Endothelial cell (in vitro differentiated cells): ENCODE measurements around the gene LEMD1. TPM values are rescaled to one million over a fixed set of nuclear protein-coding genes. Genes with fewer than 3 reads are reported as not detected.

Source experiments
- DNase-seq: peaks from one replicate; pipeline ENCODE4 v3.0.0; 2021; ENCODE audit warnings: low spot score
- H3K27ac Mint-ChIP-seq: one replicate; pipeline ENCODE4 v1.8.0; 2021; ENCODE audit warnings: mixed read lengths, inconsistent platforms; ENCODE audit not compliant: unreplicated experiment
- H3K27me3 Mint-ChIP-seq: one replicate; pipeline ENCODE4 v1.8.0; 2021; ENCODE audit warnings: mild to moderate bottlenecking, moderate library complexity, mixed read lengths, inconsistent platforms; ENCODE audit not compliant: unreplicated experiment
- H3K36me3 Mint-ChIP-seq: one replicate; pipeline ENCODE4 v1.8.0; 2021; ENCODE audit warnings: mild to moderate bottlenecking, low read depth, mixed read lengths, inconsistent platforms; ENCODE audit not compliant: unreplicated experiment
- H3K4me1 Mint-ChIP-seq: one replicate; pipeline ENCODE4 v1.8.0; 2021; ENCODE audit warnings: mild to moderate bottlenecking, mixed read lengths, inconsistent platforms; ENCODE audit not compliant: unreplicated experiment
- H3K4me3 Mint-ChIP-seq: one replicate; pipeline ENCODE4 v1.8.0; 2021; ENCODE audit warnings: mild to moderate bottlenecking, mixed read lengths, inconsistent platforms; ENCODE audit not compliant: unreplicated experiment
- H3K9me3 Mint-ChIP-seq: one replicate; pipeline ENCODE4 v1.8.0; 2021; ENCODE audit warnings: mixed read lengths, inconsistent platforms; ENCODE audit not compliant: unreplicated experiment
- total RNA-seq: library from RNA; stranded (reverse); fragmentation: NEBNext Ultra II Directional; extraction: Animal tissue kit (Norgen Biotek cat#: 25700); gene quantifications from one replicate; pipeline ENCODE4 v1.2.1, GENCODE V29; 2021; ENCODE audit not compliant: unreplicated experiment
- TF ChIP-seq, protein P1 (sequence below): fragments of 200-600 bp; sonication (generic); IDR thresholded peaks from one replicate; pipeline ENCODE4 v1.5.0; 2021; ENCODE audit warnings: antibody characterized with exemption; ENCODE audit not compliant: unreplicated experiment

LEMD1 gene
- total RNA-seq, 1 donor from 2014 or later = 3.0 TPM

DNA sequence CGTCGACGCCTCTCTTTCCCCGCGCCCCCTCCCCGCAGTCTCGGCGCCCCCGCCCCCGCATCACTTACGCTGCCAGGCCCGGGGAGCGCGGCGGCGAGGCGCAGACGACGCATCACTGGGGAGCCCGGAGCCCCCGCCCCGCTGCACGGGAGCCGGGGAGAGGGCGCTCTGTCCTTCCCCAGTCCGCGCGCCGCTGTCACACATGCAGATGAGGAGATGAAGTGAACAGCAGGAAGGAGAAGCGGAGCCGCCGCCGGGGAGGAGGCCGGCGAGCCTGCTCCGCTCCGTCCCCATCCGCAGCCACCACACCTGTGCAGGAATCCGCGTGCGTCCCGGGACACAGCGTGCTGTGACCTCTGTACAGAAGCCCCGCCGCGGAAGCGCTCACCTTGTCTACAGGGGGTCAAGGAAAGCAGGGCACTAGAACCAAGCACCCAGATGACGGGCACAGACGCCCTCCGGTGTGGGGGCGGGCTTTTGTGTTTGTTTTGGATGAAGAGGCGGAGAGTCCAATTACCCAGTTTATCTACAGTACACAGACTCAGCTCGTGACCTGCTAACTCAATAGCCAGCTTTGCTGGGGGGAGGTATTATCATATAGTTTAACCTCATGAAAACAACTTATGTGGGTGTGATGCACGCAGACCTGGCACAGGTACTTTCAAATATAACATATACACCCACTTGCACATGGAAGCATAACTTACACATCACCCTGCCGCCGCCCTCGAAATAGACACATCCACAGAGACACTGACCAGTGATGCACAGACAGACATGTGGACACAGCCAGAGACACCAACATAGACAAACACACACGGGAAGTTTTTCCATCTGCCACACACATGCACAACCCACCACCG, 77.6 kb downstream of the LEMD1 start:
- Mint-ChIP-seq H3K9me3 (no peaks in the 10 kb centered on the region), H3K4me1 (peaks cover 29% of the 10 kb centered on the region), H3K27me3 (peaks cover 11% of the 10 kb centered on the region), H3K4me3 (no peak overlapping the region), H3K36me3 (no peaks in the 10 kb centered on the region), H3K27ac (no peak overlapping the region)
- TF ChIP-seq, protein P1, sequence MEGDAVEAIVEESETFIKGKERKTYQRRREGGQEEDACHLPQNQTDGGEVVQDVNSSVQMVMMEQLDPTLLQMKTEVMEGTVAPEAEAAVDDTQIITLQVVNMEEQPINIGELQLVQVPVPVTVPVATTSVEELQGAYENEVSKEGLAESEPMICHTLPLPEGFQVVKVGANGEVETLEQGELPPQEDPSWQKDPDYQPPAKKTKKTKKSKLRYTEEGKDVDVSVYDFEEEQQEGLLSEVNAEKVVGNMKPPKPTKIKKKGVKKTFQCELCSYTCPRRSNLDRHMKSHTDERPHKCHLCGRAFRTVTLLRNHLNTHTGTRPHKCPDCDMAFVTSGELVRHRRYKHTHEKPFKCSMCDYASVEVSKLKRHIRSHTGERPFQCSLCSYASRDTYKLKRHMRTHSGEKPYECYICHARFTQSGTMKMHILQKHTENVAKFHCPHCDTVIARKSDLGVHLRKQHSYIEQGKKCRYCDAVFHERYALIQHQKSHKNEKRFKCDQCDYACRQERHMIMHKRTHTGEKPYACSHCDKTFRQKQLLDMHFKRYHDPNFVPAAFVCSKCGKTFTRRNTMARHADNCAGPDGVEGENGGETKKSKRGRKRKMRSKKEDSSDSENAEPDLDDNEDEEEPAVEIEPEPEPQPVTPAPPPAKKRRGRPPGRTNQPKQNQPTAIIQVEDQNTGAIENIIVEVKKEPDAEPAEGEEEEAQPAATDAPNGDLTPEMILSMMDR = peak; percentile 2
- DNase-seq = peak; percentile 41

DNA sequence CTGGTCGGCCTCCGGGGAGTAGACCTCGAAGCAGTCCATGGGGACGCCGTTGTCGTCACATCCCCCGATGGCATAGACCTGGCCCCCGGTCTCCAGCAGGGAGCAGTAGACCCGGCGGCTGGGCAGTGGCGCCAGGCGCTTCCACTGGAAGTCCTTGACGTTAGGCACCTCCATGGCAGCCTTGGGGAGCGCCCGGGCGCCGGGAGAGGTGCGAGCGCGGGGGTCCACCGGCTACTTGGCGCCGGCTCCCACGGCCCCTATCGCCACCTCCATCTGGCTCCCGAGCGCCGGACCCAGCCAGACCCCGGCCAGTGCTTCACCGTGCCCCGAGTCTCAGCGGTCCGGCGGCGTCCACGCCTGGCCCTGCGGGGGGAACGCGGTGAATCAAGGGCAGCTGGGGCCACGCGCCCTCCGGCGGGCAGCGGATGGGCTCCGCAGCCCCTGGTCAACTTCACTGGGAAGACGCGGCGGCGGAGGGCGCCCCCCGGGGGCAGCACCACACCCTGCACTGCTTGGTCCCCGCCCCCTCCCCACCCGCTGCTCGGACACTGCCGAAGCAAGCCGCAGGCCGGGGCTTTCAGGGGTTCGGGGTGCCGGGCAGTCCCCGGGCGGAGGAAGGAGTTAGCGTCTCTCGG, 78.3 kb downstream of the LEMD1 start:
- H3K4me1 Mint-ChIP-seq = peaks cover 23% of the 10 kb centered on the region
- H3K27me3 Mint-ChIP-seq = peaks cover 12% of the 10 kb centered on the region
- no peak overlapping the region for H3K27ac Mint-ChIP-seq
- H3K4me3 Mint-ChIP-seq = no peak overlapping the region
- H3K9me3 Mint-ChIP-seq = no peaks in the 10 kb centered on the region
- peak; percentile 54 for DNase-seq
- TF ChIP-seq, protein P1 = peak; percentile 67
- no peaks in the 10 kb centered on the region for H3K36me3 Mint-ChIP-seq

DNA sequence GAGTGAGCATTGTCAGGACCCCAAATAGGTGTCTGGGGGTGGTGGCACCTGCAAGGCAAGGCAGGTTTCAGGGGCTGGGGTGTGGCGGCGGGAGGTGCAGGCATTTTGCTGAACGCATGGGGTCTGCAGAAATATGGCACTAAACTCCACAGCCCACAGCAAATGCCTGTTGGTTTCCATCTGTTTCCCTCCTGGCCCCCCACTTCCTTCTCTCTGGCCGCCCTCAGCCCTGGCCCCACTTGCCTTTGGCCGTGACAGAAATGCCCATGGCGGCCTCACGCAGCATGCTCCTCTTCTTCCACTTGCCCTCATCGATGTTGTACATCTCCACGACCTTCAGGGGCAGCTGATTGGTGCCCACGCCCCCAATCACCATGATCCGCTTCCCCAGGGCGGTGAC, 78.9 kb downstream of the LEMD1 start:
- Mint-ChIP-seq H3K4me1 (peaks cover 17% of the 10 kb centered on the region), H3K36me3 (no peaks in the 10 kb centered on the region), H3K9me3 (no peaks in the 10 kb centered on the region), H3K27me3 (peaks cover 10% of the 10 kb centered on the region), H3K27ac (no peak overlapping the region), H3K4me3 (no peak overlapping the region)
- DNase-seq = no peak
- TF ChIP-seq, protein P1 = no peak

DNA sequence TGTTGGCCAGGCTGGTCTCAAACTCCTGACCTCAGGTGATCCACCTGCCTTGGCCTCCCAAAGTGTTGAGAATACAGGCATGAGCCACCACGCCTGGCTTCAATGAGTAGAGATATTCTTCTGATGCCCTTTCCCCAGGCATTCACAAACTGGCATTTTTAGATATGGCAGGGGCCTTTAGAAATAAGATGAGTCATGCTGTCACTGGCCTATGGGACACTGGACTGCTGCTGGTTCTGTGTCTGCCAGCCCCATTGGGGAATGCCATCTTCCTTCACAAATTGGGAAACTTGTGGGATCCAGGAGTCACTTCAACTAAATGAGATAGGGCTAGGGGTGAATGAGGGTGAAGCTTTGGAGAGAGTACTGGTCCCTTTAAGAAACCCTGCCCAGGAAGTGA, 81.2 kb downstream of the LEMD1 start:
- H3K27ac Mint-ChIP-seq = no peak overlapping the region
- DNase-seq = no peak
- no peaks in the 10 kb centered on the region for H3K9me3 Mint-ChIP-seq
- no peak overlapping the region for H3K4me3 Mint-ChIP-seq
- no peaks in the 10 kb centered on the region for H3K36me3 Mint-ChIP-seq
- TF ChIP-seq, protein P1 = no peak
- peaks cover 3% of the 10 kb centered on the region for H3K4me1 Mint-ChIP-seq
- peaks cover 11% of the 10 kb centered on the region for H3K27me3 Mint-ChIP-seq

DNA sequence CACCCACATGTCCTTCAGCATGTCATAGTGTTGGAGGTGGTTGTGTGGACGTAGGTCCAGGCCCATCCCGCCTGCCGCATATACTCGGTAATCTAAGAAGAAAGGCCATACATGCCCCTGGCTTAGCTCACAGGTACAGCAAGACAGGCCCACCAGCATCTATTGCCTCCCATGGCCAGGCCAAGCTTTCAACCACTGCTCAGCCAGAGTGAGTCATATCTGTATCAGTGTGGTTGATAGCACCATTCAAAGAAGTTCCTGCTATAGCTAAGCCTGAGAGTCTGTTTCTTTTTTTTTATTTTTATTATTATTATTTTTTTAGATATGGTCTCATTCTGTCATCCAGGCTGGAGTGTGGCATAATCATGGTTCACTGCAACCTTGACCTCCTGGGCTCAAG, 82.1 kb downstream of the LEMD1 start:
- H3K4me3 Mint-ChIP-seq = no peak overlapping the region
- H3K27ac Mint-ChIP-seq = no peak overlapping the region
- H3K36me3 Mint-ChIP-seq = no peaks in the 10 kb centered on the region
- DNase-seq = no peak
- peaks cover 10% of the 10 kb centered on the region for H3K27me3 Mint-ChIP-seq
- no peaks in the 10 kb centered on the region for H3K9me3 Mint-ChIP-seq
- peaks cover 3% of the 10 kb centered on the region for H3K4me1 Mint-ChIP-seq
- TF ChIP-seq, protein P1 = no peak
